HG03457 (cell line): ENCODE measurements around the gene NPHP4.

Source experiments
- ATAC-seq: cut with Tn5 transposase; IDR thresholded peaks from one replicate; pipeline ENCODE4 v1.9.1; 2021; ENCODE audit warnings: moderate number of reproducible peaks; ENCODE audit not compliant: unreplicated experiment

NPHP4 gene

DNA sequence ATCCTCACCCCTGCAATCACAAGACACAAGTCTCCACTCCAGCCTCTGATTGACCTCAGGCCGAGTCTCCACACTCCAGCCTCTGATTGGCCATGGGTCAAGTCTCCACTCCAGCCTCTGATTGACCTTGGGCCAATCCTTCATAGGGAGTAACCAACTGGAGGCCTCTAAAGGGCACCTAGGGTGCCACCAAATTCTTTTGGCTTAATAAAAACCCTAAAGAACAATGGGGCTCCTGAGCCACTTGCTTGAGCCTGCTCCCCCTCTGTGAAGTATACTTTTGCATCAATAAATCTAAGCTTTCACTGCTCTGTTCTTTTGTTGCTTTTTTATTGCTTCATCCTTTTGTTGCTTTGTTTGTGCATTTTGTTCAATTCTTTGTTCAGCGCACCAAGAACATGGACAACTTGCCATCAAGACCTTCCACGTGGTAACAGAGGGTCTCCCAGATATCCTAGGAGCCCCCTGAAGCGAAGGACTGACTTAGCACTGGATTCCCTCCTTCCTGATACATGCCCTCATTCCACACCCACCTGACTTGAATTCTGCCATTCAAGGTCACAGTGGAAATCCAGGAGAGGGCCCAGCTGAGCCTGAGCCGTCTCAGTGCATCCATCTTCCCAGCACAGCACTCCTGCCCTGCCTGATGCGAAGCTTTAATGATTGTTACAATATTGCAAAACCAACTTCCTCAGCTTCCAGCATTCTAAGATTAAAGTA, 152.9 kb downstream of the NPHP4 start:
- no peak for ATAC-seq

DNA sequence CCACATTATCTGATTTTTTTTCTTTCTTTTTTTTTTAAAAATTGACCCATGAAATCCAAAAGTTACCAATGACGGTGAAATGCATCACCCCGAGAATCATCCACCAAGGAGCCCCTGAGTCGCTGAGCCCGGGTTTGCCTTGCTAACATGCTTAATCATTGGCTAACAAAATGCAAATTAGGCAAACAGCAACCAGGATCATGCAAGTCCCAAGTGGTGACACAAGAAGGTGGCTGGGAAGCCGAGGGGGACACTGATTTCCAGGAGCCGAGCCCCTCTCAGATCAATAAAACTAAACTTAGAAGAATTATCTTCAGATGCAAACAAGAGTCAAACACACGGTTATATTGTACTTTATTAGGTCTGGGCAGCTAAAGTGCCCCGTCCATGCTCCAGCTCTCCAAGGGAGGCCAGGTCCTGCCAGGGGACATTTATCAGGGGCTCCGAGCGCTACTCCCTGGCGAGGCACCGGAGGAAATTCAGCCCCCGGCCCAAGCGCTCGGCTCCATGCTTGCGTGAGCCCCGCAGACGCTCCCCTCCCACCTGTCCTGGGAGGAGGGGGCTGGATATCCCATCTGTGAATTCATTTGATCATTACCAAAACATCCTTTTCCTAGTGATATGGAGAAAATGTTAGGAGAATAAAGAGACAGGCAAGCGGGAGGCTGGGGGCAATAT, 154.1 kb downstream of the NPHP4 start:
- ATAC-seq = no peak

DNA sequence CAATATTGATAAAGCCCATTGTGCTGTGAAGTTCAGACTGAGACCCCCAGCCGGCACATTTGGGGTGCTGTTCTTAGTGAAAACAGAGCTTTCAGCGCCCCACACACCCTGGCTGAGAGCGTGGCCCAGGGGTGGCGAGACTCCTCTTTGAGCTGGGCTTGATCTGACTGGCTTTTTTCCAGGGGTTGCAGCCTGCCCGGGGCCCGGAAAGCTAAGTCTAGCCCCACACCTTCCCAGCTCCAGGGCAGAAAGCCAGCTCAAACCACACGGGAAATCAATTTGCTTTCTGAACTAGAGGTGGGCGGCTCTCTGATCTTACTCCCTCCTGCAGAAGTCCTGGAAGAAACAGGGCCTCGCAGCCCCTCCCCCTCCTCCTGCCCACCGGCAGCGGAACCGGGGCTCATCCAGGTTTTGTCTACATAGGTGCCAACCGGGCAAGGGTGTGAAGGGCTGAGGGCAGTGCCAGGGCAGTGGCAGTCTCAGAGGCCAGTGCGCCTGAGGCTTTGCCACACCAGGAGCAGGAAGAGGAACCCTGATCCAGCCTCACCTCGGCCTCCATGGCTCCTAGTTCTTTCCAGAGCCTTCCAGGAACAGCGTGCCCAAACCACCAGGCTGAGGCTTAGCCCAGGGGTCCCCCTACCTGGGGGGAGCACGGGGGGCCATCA, 155.3 kb downstream of the NPHP4 start:
- ATAC-seq = no peak

- ATAC-seq = no peak
Measured at GRCh38 chr1:5835179-5835562, 157.1 kb downstream of the NPHP4 start.

GRCh38 chr1:5834477-5835178, 157.6 kb downstream of the NPHP4 start:
- no peak for ATAC-seq

GRCh38 chr1:5833911-5834310, 158.3 kb downstream of the NPHP4 start:
- no peak for ATAC-seq

DNA sequence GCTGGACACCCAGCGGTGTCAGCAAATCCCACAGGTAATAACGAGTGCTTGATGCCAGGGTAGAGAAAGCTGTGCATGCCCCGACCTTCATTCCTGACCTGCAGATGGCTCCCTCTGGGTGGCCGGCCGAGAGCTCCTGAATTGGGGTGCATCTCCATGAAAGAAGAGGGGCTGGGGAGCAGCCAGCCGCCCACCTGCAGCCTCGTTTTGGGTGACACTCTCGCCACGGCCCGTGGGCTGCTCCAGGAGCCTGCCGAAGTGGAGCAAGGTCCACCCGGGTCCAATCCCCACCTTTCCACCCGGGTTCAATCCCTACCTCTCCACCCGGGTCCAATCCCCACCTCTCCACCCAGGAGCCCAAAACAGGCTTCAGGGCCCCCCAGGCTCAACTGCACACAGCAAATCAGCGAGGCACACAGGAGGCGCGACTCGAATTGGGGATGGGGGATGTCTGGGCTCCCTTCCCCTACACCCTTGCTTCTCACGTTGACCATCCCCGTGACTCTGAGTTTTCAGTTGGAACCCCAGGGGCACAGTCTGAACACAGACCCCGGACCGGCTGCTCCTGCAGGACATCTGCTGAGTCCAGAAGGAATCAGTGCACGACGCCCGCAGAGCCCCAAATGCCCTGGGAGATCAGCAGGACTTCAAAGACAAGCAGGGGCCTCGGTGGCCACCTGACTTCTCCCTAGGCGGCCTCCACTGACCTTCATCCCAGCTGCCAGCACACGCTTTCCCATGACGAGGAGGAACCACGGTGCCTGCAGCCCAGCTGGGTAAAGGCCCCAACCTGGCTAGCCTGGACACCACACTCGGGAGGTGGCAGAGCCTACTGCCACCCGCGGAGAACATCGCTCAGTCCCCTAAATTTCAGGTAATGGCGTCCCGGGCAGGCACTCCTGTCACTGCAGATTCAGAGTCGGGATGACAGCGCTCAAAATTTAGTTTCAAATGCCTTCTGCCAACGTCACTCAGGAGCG, 159.0 kb downstream of the NPHP4 start:
- ATAC-seq = no peak

- ATAC-seq = no peak
Measured at GRCh38 chr1:5831600-5832335, 160.5 kb downstream of the NPHP4 start.

GRCh38 chr1:5830771-5831599, 161.2 kb downstream of the NPHP4 start:
- no peak for ATAC-seq

GRCh38 chr1:5829414-5829813, 162.8 kb downstream of the NPHP4 start:
- no peak for ATAC-seq

- no peak for ATAC-seq
Measured at GRCh38 chr1:5828308-5828935, 163.8 kb downstream of the NPHP4 start.

DNA sequence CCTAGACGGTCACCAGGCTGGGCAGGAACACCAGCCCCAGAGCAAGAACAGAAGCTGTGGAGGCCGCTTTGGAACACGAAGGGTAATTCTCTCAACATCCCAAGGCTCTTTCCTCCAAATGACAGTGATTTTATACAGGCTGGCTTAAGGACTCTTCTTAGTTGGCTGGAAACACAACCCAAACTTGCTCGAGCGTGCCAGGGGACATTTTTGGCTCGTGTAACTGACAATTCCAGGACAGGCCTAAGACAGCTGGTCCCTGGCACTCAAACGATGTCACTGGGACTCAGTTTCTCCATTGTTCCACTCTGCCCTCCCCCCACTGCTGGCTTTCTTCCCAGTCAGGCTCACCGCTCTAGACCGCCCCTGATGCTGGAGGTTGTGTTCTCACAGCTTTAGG, 164.7 kb downstream of the NPHP4 start:
- no peak for ATAC-seq

DNA sequence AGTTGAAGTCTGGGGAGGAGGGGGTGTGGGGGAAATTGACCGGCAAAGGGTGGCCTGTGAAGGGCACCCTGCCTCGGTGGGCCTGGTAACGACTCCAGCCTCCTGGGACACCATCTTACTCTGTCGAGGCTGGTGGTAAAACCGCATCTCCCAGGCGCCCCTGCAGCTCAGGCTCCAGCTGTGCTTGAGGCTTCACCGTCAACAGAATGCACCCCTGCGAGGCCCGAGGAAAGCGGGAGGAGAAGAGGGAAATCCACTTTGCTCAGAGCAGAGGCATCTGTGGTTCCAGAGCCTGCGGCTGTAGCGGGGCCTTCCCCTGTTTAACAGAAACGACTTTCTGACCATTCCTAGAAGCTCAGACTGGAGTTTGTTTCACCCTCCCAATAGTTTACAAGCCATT, 165.6 kb downstream of the NPHP4 start:
- ATAC-seq = no peak

DNA sequence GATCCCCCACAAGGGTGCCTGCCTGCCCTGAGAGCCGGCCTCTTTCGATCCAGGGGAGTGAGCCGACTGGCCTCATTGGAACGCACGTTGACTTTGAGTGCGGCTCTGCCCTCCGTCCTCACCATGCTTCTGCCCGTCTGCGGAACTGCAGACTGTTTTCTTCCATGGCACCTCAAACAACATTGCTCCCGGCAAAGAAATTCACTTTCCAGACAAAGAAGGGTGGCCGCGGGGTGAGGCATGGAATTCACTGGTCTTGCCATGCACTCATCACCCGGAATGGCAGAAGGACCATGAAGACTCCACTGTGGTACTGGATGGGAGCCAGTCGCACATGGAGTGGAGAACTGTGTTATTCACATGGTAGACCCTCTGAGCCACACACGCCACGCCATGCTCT, 169.5 kb downstream of the NPHP4 start:
- ATAC-seq = no peak

DNA sequence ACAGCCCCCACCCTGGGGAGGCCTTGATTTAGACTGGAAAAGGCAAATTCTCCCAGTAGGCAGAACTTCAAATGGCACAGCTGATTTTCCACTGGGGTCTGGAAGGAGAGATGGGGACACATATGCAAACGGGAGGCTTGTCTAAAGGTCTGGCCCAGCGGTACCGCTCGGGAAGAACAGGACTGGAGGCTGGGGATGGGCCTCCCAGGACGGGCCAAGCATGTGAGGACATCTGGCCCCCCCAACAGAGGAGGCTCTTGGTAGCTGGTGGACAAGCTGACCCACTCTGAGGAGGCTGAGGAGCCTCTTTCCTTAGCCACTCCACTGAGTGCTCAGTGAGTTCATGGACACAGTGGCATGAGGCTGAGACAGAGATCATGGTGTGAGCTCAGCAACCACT, 170.0 kb downstream of the NPHP4 start:
- no peak for ATAC-seq

DNA sequence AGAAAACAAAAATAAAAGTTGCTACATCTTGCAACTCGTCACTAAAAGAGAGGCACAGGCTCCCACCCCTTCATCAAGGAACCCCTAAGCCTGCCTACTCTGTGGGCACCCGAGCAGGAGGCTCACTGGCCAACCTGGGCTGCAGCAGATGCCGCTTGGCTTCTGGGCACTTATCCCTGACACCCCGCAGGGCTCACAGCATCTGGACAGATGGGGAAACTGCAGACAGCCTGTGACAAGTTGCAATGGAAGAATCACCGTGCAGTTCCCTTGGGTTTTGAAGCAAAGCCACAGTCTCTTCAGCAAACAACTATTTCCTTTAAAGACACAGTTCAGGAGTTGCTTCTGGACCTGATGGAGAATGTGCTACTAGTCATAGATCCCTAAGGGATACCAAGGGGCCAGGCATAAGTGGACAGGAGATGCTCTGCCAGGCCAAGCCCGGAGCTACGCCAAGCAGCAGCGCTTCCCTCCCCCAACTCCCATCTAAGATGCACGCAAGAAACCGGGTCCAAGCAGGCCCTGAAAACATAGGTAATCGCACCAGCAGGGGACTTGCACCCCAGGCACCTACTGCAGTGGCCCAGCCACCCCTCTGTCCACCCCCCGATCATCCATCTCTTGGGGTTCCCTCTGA, 170.6 kb downstream of the NPHP4 start:
- no peak for ATAC-seq

DNA sequence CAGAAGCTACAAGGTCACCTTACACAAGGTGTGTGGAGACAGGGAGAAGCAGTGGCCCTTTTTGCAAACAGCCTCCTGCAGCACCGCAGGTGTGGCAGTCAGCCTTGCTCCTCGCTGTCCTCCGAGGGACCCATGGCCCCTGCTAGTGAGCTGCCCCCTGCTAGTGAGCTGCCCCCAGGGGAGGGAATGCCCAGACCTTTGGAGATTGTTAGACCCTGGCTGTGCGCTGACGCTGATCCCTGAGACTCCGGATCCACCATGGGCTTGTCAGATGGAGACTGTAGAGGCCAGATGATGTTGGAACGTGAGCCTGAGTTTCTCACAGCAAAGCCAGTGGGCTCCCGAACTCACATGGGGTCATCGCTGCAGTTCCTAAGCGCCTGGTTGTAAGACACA, 172.2 kb downstream of the NPHP4 start:
- ATAC-seq = no peak
